H1 (cell line): ENCODE data around the gene PTCH1. TPM values are rescaled to one million over a fixed set of nuclear protein-coding genes. Genes with fewer than 3 reads are reported as not detected.

Experiments used
- CBX8 ChIP-seq: fragments of 300-800, 300-1000 bp; sonication (generic); IDR thresholded peaks from 2 replicates; pipeline ENCODE4 v1.7.1; 2016; ENCODE audit warnings: low read depth, low read length, borderline replicate concordance
- EZH2 ChIP-seq: fragments of 200-600 bp; sonication (generic); IDR thresholded peaks from 2 replicates; pipeline ENCODE4 v1.7.1; 2012; ENCODE audit warnings: low read depth, mild to moderate bottlenecking, moderate library complexity, low read length, inconsistent platforms; ENCODE audit not compliant: severe bottlenecking
- HDAC2 ChIP-seq, 2 experiments: fragments of 300-600 bp in 1 of 2; sonication (generic) in 1 of 2; IDR thresholded peaks; 2 replicates each; pipeline ENCODE4 v1.6.1; 2011 to 2012; ENCODE audit warnings: low read depth in 2 of 2, low read length in 2 of 2, mild to moderate bottlenecking in 2 of 2, moderate library complexity in 2 of 2, borderline replicate concordance in 1 of 2, inconsistent platforms in 1 of 2
- NRF1 ChIP-seq: IDR thresholded peaks from 2 replicates; pipeline ENCODE4 v1.6.1; 2011; ENCODE audit warnings: mild to moderate bottlenecking, low read depth, low read length, improper control_type of control experiment
- PHF8 ChIP-seq: fragments of 200-600 bp; sonication (generic); conservative IDR thresholded peaks from 2 replicates; pipeline ENCODE4 v1.7.1; 2012; ENCODE audit warnings: low read depth, mild to moderate bottlenecking, inconsistent platforms, low read length, moderate library complexity
- SP1 ChIP-seq: IDR thresholded peaks from 2 replicates; pipeline ENCODE4 v1.6.1; 2011; ENCODE audit warnings: low read depth, low read length
- TCF12 ChIP-seq: IDR thresholded peaks from 2 replicates; pipeline ENCODE4 v1.6.1; 2011; ENCODE audit warnings: low read depth, mild to moderate bottlenecking, low read length
- polyA plus RNA-seq, 7 experiments: library from polyadenylated mRNA; depleted of rRNA in 3 of 7; stranded (reverse) in 5 of 7; unstranded in 2 of 7; fragments of >200 nt in 5 of 7; fragments of 200-250 nt in 2 of 7; gene quantifications; 1 replicate in 5 of 7; 2 replicates in 1 of 7; 4 replicates in 1 of 7; pipeline versions ENCODE4 v1.2.1 to v1.2.3, GENCODE V29; 2011 to 2013; ENCODE audit warnings: missing spikeins in 2 of 7, mixed read lengths in 2 of 7
- total RNA-seq: library from RNA; stranded (reverse); fragmentation: NEBNext Ultra II Directional; extraction: Animal tissue kit (Norgen Biotek cat#: 25700); gene quantifications from 2 replicates; pipeline ENCODE4 v1.2.1, GENCODE V29; 2021

PTCH1 gene
- total and polyA plus RNA-seq, 2 of the 8 experiments (the other 6 are each of a cell fraction or from before 2014, with no cell fraction given), result 6.4 to 34.1 TPM

DNA sequence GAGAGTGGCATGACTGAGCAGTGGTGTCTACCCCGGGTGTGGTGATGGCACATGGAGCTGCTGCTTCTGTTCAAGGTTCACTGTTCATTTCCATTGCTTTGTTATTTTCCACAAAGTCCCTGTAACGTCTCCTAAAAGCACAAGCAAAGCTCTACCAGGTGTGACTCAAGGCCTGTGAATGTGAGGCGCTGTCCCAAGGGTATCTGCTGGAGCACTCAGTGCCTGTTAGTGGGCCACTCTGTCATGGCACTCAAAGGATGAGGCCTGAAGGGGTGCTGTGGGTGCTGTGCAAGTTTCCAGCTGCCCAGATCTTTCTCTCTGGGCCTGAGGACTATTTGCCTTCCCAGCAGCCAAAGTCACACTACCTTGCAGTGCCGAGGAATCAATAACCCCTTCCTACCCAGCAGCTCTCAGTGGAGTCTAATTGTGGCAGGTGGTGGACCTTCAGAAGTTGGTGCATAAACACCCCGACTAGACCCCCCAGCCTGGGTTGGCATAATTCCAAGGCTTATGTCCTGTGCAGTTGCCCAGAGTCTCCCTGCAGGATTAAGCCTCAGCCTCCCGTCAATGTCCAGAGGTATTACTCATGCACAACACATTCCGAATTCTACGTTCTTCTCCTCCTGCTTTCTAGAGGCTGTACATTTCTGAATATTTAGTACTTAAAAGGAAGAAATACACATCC, 17.4 kb upstream of the PTCH1 start (continued):
- no peak for TF ChIP-seq HDAC2 (IDR thresholded peaks at IDR 0.05; ENCODE audit: borderline replicate concordance in 1 of 2, low read depth in 2 of 2, low read length in 2 of 2)
- TF ChIP-seq PHF8, result no peak
- TF ChIP-seq TCF12, result no peak
- no peak for TF ChIP-seq NRF1
- no peak for TF ChIP-seq CBX8
- no peak for TF ChIP-seq SP1
- no peak for TF ChIP-seq EZH2
